IPS-NIHi7 (cell line): ENCODE data around the gene THOC7.

Experiments
- DNase-seq: peaks from one replicate; pipeline ENCODE4 v3.0.0; 2012; ENCODE audit warnings: mixed read lengths; ENCODE audit errors: extremely low spot score

The THOC7 gene

DNA sequence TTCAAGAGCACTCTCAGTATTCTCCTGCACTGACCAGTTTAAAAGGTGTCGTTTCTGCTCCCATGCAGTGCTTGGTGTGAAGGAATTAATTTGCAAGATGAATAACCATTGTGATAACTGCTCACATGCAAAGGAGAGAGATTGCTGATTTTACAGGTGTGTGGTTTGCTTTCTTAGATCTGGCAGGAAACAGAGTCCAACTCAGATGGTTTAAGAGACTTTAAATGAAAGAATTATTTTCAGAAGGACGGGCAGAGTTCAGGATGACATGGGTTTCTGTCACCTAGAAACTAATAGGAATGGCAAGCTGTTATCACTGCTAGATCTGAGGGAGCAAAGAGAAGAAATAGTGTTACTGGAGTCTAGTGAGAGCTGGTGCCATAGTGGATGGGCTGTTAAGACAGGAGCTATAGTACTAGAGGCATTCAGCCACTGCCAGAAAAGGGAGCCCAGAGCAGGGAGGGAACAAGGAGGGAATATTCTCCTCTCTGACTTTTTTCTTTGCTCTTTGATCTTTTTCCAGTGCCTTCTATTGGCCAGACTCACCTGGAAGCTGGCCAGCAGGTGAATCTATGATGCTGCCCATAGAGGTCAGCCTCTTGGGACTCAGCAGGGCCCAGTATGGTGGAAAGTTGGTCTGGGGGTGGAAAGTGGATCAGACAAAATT, 14.9 kb upstream of the THOC7 start:
- no peak for DNase-seq

DNA sequence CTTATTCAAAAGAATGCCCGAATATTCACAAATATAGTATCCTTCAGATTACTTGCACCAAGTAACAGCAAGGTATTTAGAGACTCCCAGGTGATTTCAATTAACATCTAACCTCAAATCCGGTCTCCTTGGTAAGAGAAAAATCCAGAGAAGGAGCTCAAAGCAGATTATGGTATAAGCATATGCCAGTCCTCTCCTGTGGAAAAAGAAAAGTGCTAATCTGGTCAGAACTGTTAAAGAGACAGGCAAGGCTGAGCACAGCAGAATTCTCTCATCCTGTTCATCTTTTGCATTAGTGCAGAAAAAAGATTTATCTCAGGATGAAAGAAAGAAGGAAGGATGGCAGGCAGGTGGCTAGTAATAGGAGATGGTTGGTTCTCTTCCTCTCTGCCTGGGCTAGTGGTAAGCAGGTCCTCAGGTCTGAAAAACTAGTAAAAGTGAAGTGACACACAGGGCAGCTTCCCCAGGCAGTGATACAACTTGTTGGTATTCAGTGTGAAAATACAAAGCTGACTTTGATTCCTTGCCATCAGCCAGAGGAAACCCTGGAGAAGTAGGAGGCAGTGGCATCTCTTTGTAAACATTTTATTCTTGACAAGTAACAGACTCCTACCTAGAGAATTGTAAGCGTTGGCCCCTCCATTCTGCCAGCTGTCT, 14.3 kb upstream of the THOC7 start:
- no peak for DNase-seq

DNA sequence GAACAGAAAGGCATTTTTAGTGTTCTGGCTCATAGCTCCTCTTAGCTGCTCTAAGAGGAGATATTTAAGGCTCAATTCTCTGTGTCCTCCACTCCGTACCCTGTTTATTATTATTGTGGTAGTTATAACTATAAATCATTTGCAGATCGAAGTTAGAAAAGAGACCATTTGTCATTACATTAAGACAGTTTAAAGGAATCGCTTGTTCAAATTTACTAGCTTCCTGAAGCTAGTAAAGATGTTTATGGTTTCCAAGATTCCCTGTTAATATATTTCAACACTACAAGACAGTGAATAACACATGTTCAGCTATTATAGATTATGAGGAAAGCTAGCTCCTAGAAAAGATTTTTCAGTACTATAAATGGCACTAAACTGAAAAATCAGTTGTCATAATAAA, 12.7 kb upstream of the THOC7 start:
- no peak for DNase-seq

GRCh38 chr3:63875510-63875909, 11.9 kb upstream of the THOC7 start:
- DNase-seq, result no peak

- no peak for DNase-seq
Observed at GRCh38 chr3:63874769-63875168, 11.2 kb upstream of the THOC7 start.

GRCh38 chr3:63872135-63872924, 8.7 kb upstream of the THOC7 start:
- DNase-seq, result no peak

DNA sequence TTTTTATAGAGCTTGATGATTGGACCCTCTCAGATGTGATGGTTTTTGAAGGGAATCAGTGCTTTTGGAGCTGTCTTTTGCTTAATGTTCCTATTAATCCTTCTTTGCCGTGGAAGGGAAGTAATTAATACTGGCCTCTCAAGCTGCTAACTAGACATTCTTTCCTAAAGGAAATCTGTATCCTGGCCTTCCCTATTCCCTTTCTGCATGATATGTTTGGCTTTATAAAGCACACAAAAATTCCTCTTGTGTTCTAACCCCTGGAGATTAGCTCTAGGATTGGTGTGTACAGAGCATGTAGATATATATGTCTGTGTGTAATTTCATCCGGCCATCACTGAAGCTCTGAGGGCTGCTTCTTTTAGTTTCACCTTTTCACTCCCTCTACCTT, 7.0 kb upstream of the THOC7 start:
- no peak for DNase-seq

GRCh38 chr3:63869940-63870614, 6.5 kb upstream of the THOC7 start:
- DNase-seq, result no peak

DNA sequence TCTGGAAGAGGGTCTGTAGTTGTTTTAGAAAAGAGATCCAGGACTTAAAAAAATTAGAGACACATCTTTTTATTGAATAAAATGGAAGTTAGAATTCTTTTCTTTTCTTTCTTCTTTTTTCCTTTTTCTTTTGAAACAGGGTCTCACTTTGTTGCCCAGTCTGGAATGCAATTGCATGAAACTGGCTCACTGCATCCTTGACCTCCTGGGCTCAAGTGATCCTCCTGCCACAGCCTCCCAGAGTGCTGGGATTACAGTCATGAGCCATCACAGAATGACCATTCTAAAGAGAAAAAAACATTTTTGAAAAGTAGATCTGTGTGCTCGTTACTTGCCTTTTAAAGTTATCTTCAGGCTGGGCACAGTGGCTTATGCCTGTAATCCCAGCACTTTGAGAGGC, 3.6 kb upstream of the THOC7 start:
- DNase-seq, result no peak

- no peak for DNase-seq
Observed at GRCh38 chr3:63864965-63865327, 1.3 kb upstream of the THOC7 start.

DNA sequence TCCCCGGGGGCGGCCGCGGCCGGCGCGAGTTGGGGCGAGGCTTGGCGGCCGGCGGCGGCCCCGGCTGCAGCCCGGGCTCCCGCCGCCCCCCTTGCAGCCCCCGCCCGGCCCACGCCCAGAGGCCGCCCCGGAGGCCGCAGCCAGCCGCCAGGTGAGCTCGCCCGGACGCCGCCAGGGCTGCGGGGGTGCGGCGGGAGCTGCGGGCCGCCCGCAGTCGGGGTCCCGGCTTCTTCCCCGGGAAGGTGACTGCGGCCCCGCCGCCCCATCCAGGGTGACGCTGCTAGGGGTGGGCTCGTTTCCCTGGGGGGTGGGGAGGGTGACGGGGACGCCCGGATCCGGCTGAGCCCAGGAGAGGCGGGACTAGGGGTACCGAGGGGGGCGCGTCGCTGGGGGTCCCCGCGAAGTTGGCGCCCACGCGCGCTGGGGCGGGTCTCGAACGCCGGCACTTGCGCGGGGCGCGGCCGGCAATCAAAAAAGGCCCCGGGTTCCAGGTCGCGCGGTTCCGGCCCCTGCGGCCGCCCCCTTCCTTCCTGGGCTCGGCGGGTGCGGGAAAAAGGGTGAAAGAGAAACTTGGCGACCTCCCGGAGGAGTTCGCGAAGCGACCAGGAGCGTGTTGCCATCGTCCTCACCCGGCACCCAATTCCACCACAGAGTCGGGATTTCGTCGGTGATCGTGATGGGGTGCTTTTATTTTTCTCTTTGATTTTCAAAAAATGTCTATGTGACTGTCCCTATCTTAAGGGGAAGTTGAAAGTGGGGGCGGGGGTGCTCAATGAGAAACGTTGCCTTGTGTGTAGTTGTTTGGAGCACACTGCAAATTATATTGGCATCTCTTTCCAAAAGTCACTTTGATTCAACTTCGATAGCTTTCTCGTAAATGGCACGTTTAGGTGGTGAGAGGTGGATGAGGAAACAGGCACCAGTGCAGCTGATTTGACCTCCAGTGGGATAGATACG, 681 bp upstream of the THOC7 start:
- peak; percentile 64 for DNase-seq

GRCh38 chr3:63862804-63863149, 828 bp downstream of the THOC7 start:
- DNase-seq, result no peak

- DNase-seq, result peak; percentile 33
Observed at GRCh38 chr3:63861306-63861705, 2.3 kb downstream of the THOC7 start.

- DNase-seq, result no peak
Observed at GRCh38 chr3:63860776-63861175, 2.8 kb downstream of the THOC7 start.

- no peak for DNase-seq
Observed at GRCh38 chr3:63857311-63857710, 6.3 kb downstream of the THOC7 start.

DNA sequence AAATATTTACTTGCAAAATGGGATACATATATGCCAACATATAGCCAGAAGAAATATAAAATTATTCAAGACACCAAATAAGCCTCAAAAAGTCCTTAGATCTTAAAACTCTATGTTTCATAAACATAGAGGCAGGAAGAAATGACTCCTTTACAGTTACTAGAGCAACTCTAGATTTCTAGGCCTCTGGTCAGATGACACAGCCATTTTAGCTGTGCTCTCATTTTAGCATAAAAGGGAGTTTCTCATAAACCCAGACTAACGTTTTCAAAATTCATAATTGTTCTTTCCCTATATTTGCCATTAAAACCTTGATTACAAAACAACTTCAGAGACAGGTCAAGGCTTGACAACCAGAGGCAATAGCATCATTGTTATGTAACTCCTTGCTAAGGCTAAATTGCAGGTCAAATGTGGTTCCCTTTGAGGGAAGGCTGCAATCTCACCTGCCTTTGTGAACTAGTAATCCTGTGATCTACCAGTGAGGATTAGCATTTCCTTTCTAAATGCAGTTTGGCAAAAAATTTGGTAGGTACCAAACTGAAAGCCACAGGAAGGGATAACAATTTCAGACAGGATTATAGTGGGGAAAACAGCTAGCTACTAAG, 8.2 kb downstream of the THOC7 start:
- DNase-seq, result peak; percentile 46

DNA sequence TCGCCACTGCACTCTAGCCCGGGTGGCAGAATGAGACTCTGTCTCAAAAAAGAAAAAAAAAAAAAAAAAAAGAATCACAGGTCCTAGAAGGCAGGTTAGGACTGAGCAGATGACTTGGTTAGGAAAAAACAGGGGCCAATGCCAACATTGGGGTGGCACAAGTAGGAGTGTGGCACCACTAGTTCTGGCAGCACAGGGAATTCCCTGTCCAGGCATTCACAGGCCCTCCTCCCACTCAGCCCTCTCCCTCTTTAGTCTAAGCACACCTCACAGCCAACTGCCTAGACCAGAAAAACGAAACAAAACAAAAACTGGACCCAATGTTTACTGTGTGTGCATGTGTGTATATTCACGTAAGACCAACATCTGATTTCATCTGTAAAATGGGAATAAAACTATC, 10.5 kb downstream of the THOC7 start:
- no peak for DNase-seq

GRCh38 chr3:63851287-63851686, 12.3 kb downstream of the THOC7 start:
- DNase-seq, result no peak

GRCh38 chr3:63849175-63849574, 14.4 kb downstream of the THOC7 start:
- DNase-seq, result no peak

GRCh38 chr3:63847718-63848450, 15.7 kb downstream of the THOC7 start:
- DNase-seq, result peak; percentile 26
